Neuron (in vitro differentiated cells): Measurements from ENCODE around the gene LMF2.

ENCODE experiments used
- H2AFZ ChIP-seq: one replicate; pipeline ENCODE4 v1.6.1; 2013; ENCODE audit warnings: low read depth, mild to moderate bottlenecking, inconsistent platforms, low read length, moderate library complexity
- H3K27me3 ChIP-seq: one replicate; pipeline ENCODE4 v1.6.1; 2013; ENCODE audit warnings: low read length; ENCODE audit not compliant: insufficient read depth
- H3K36me3 ChIP-seq: one replicate; pipeline ENCODE4 v1.6.1; 2013; ENCODE audit warnings: low read length; ENCODE audit not compliant: insufficient read depth
- H3K4me1 ChIP-seq: one replicate; pipeline ENCODE4 v1.6.1; 2013; ENCODE audit warnings: low read length; ENCODE audit not compliant: insufficient read depth
- H3K4me3 ChIP-seq: 2 replicates; pipeline ENCODE4 v1.5.1; 2013; ENCODE audit warnings: mild to moderate bottlenecking, low read length, moderate library complexity
- H3K9me3 ChIP-seq: one replicate; pipeline ENCODE4 v1.6.1; 2013; ENCODE audit warnings: low read length

LMF2 gene

GRCh38 chr22:50498322-50498890 lies 9.1 kb downstream of the LMF2 start:
- H3K9me3 ChIP-seq: no peaks in the 10 kb centered on the region
- no peak overlapping the region for H3K4me3 ChIP-seq
- H3K36me3 ChIP-seq: peaks cover 12% of the 10 kb centered on the region
- H2AFZ ChIP-seq: no peak overlapping the region
- H3K4me1 ChIP-seq: no peaks in the 10 kb centered on the region
- H3K27me3 ChIP-seq: no peaks in the 10 kb centered on the region

DNA sequence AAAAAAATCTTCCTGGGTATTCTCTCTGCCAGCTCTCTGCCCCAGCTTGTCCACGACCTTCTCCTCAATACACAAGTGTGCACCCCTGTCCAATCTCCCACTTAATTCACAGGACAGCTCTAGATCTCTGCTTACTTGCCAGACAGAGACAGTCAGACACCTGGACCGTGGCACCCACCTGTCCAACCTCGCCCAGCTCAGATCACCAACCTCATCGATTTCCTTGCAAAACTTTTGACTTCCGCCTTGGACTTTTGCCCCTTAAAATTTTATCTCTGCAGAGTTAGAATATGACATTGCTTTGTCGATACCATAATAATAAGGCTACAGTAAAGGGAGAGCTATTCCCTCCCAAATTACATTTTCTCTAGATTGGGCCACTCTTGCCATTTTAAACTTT lies 10.4 kb downstream of the LMF2 start:
- no peaks in the 10 kb centered on the region for H3K27me3 ChIP-seq
- no peak overlapping the region for H2AFZ ChIP-seq
- H3K4me1 ChIP-seq: no peaks in the 10 kb centered on the region
- H3K9me3 ChIP-seq: no peaks in the 10 kb centered on the region
- H3K36me3 ChIP-seq: no peaks in the 10 kb centered on the region
- no peak overlapping the region for H3K4me3 ChIP-seq

GRCh38 chr22:50490531-50491308 lies 16.8 kb downstream of the LMF2 start:
- H3K27me3 ChIP-seq: peaks cover 11% of the 10 kb centered on the region
- H2AFZ ChIP-seq: no peak overlapping the region
- no peaks in the 10 kb centered on the region for H3K36me3 ChIP-seq
- no peak overlapping the region for H3K4me3 ChIP-seq
- H3K4me1 ChIP-seq: no peaks in the 10 kb centered on the region
- no peaks in the 10 kb centered on the region for H3K9me3 ChIP-seq

DNA sequence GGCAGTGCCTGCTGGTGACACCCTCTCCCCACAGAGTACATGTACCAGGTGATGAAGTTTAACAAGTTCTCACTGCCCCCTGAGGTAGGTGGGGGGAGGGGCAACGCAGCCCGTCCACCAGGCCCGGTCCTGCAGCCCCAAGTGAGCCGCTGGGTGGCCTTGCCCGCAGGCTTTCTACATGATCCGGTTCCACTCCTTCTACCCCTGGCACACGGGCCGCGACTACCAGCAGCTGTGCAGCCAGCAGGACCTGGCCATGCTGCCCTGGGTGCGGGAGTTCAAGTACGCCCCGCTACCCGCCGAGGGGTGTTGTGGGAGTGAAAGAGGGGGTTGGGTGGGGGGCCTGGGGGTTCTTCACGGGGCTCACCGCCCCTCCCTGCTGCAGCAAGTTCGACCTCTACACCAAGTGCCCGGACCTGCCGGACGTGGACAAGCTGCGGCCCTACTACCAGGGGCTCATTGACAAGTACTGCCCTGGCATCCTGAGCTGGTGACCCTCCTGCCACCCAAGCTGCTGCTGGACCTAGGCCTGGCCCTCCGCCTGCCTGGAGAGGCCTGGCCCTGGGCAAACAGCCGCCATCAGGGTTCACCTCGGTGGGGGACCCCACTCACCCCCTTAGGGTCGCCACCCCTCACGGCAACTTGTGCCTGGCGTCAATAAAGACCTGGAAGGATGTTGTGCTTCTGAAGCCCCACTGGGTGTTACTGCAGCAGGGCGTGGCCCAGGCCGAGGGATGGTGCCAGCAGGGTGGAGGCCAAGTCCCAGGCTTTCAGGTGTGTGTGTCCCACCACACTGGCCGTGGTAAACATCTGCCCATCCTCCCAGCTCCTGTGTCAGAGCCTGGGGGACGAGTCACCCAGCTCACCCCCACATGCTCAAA lies 17.9 kb downstream of the LMF2 start:
- H3K9me3 ChIP-seq: no peaks in the 10 kb centered on the region
- peaks cover 13% of the 10 kb centered on the region for H3K27me3 ChIP-seq

GRCh38 chr22:50488886-50489285 lies 18.6 kb downstream of the LMF2 start:
- H3K9me3 ChIP-seq: no peaks in the 10 kb centered on the region
- no peaks in the 10 kb centered on the region for H3K36me3 ChIP-seq

More for the DNA sequence above, 17.9 kb downstream of the LMF2 start:
- Histone ChIP-seq H2AFZ (no peak overlapping the region), H3K4me1 (no peaks in the 10 kb centered on the region), H3K36me3 (no peaks in the 10 kb centered on the region), H3K4me3 (no peak overlapping the region)

GRCh38 chr22:50488006-50488677 lies 19.4 kb downstream of the LMF2 start:
- Histone ChIP-seq H3K36me3 (no peaks in the 10 kb centered on the region), H3K9me3 (no peaks in the 10 kb centered on the region), H3K4me1 (no peaks in the 10 kb centered on the region), H3K4me3 (no peak overlapping the region), H3K27me3 (peaks cover 24% of the 10 kb centered on the region), H2AFZ (no peak overlapping the region)

More at GRCh38 chr22:50488886-50489285, 18.6 kb downstream of the LMF2 start:
- H3K4me1 ChIP-seq: no peaks in the 10 kb centered on the region
- peaks cover 16% of the 10 kb centered on the region for H3K27me3 ChIP-seq
- H2AFZ ChIP-seq: no peak overlapping the region
- no peak overlapping the region for H3K4me3 ChIP-seq

GRCh38 chr22:50487290-50488005 lies 20.1 kb downstream of the LMF2 start:
- peaks cover 30% of the 10 kb centered on the region for H3K27me3 ChIP-seq
- no peak overlapping the region for H2AFZ ChIP-seq
- no peaks in the 10 kb centered on the region for H3K4me1 ChIP-seq
- no peaks in the 10 kb centered on the region for H3K36me3 ChIP-seq
- no peaks in the 10 kb centered on the region for H3K9me3 ChIP-seq
- no peak overlapping the region for H3K4me3 ChIP-seq

DNA sequence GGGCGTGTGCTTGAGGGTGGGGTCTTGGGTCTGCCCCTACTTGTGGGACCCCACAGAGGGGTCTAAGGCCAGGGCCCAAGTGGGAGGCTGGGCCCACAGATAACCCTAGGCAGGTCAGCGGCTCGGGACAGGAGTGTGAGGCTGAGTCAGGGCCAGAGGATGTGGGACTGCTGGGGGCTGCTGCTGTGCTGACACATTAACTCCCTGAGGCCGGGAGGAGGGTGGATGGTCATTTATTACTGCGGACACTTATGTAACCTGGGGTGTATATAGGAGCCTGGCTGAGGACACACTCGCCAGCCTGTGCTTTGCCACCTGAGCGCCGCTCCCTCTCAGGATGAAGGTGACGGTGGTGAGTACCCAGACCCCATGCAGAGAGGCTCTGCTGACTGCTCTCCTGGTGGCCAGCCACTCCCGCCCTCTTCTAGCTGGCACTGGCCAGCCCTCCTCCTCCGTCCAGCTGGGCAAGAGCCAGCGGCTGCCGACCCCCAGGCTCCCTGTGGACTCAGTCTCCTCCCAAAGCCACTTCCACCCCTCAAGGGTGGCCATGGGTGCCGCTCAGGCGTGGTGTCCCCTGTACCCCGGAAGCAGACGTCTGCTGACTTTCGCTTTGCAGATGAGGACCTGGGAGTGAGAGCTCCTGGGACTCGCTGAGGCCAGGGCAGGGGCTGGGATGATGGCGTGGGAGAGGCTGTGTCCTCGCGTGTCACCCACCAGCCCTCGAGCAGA lies 20.8 kb downstream of the LMF2 start, which contains the start of gene MIOX:
Gene MIOX (plus strand): TSS at position 299 of the 729 bp plus-strand sequence. CDS start 39 bp downstream, at position 338.
- Histone ChIP-seq H3K27me3 (peaks cover 37% of the 10 kb centered on the region), H3K4me3 (no peak within 1 kb of the TSS), H3K4me1 (no peaks in the 10 kb centered on the region), H3K36me3 (no peaks in the 10 kb centered on the region), H2AFZ (no peak within 1 kb of the TSS), H3K9me3 (no peaks in the 10 kb centered on the region)

DNA sequence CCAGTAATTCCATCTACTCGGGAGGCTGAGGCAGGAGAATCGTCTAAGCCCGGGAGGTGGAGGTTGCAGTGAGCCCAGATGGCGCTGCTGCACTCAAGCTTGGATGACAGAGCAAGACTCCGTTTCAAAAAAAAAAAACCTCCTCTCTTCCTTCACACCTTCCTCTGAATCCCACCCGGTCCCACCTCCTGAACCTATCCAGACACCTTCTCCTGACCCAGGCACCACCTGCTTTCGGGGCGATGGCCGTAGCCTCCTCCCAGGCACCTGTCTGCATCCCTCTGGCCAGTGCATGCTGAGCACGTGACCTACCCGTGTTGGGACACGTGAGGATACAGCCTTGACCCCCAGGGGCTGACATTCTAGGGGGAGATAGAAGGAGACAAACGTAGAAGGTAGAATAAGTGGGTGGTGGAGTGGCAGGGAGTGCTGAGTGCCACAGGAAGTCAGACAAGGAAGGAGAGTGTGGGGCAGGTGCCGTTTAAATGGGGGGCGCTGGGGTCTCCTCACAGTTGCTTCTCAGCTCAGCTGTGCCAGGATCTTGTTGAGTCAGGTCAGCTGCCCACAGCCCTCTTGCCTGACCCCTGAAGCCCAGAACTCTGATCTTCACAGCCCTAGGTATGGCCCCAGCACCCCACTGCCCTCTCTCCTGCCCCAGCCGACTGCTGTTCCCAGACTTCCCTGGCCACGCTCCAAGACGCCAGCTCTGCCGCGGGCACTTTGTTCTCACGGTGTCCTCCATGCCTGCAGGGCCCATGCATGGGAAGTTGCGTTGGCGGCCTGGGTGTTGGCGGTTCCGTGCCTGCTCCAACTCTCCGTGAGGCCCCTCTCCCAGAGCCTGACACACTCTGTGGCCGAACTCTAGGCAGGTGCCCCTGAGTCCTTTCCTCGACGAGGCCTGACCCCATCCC lies 22.0 kb downstream of the LMF2 start:
- H3K36me3 ChIP-seq: no peaks in the 10 kb centered on the region
- no peaks in the 10 kb centered on the region for H3K9me3 ChIP-seq
- peaks cover 47% of the 10 kb centered on the region for H3K27me3 ChIP-seq
- no peak overlapping the region for H2AFZ ChIP-seq
- H3K4me1 ChIP-seq: no peaks in the 10 kb centered on the region
- no peak overlapping the region for H3K4me3 ChIP-seq

GRCh38 chr22:50483977-50484853 lies 23.3 kb downstream of the LMF2 start:
- Histone ChIP-seq H3K4me1 (no peaks in the 10 kb centered on the region), H3K4me3 (no peak overlapping the region), H3K36me3 (no peaks in the 10 kb centered on the region)

More at GRCh38 chr22:50483977-50484853, 23.3 kb downstream of the LMF2 start:
- H2AFZ ChIP-seq: no peak overlapping the region
- H3K27me3 ChIP-seq: peaks cover 56% of the 10 kb centered on the region
- peaks cover 8% of the 10 kb centered on the region for H3K9me3 ChIP-seq
